ENCODE results near the gene ZNF611.
"Not testable (repeated sequence)": the region's sequence is repeated elsewhere in the genome, so short reads cannot be mapped to it uniquely, and the experiment has no call there.

ZNF611 gene

GRCh38 chr19:52735734-52736133, 890 bp upstream of the ZNF611 start:
- H3K27me3 ChIP-seq (ENCODE audit: control insufficient read depth in 1 of 2, insufficient read depth in 2 of 2, low read length in 2 of 2): no peaks in the 10 kb centered on the region
- H3K9ac ChIP-seq (ENCODE audit: low read length): peak overlapping the region; percentile 36
- H3K9me3 ChIP-seq (ENCODE audit: low read length): no peaks in the 10 kb centered on the region
- H3K36me3 ChIP-seq (ENCODE audit: insufficient read depth, low read length): no peaks in the 10 kb centered on the region
- H3K27ac ChIP-seq (ENCODE audit: low read depth, low read length): peak overlapping the region; percentile 85
- peaks cover 5% of the 10 kb centered on the region for H3K4me1 ChIP-seq (ENCODE audit: insufficient read depth, low read length)
- H3K4me3 ChIP-seq (ENCODE audit: low read depth in 1 of 2, low read length in 2 of 2): peak overlapping the region in 1 of 2 donors; percentile 99

DNA sequence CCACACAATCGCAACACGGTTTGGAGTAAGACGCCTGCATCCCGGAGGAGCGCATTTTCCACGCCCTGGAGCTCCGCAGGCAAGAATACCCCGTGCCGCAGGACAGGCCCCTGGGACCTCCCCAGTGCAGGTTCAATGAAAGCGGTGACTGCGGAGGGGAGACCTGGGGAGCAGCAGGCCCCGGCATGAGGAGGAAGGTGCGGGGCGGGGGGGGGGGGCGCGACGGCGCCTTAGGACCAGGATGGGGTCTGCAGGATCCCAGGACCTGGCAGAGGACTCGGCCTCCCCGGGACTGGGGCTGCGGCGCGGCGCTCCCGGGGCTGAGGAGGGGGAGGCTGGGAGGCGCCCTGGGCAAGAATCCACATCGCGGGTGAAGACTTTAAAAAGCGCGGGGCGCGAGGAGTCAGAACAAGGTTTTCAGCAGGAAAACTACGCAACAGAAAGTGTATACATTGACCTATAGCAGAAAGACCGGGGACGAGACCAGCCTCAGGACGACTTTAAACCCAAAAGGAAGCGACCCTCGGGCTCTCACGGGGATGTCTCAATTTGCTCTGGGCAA, 432 bp downstream of the ZNF611 start:
- H3K4me3 ChIP-seq (ENCODE audit: low read depth in 1 of 2, low read length in 2 of 2): peak overlapping the region; percentile 38 to 99
- peaks cover 5% of the 10 kb centered on the region for H3K4me1 ChIP-seq (ENCODE audit: insufficient read depth, low read length)
- peak overlapping the region; percentile 79 for H3K27ac ChIP-seq (ENCODE audit: low read depth, low read length)
- H3K9ac ChIP-seq (ENCODE audit: low read length): peak overlapping the region; percentile 81
- no peaks in the 10 kb centered on the region for H3K36me3 ChIP-seq (ENCODE audit: insufficient read depth, low read length)
- H3K27me3 ChIP-seq (ENCODE audit: control insufficient read depth in 1 of 2, insufficient read depth in 2 of 2, low read length in 2 of 2): no peaks in the 10 kb centered on the region
- no peaks in the 10 kb centered on the region for H3K9me3 ChIP-seq (ENCODE audit: low read length)

GRCh38 chr19:52726051-52726450, 8.8 kb downstream of the ZNF611 start:
- not testable (repeated sequence) for H3K36me3 ChIP-seq (ENCODE audit: insufficient read depth, low read length); H3K9ac ChIP-seq (ENCODE audit: low read length); H3K4me1 ChIP-seq (ENCODE audit: insufficient read depth, low read length); H3K9me3 ChIP-seq (ENCODE audit: low read length); H3K27me3 ChIP-seq (ENCODE audit: control insufficient read depth in 1 of 2, insufficient read depth in 2 of 2, low read length in 2 of 2); H3K27ac ChIP-seq (ENCODE audit: low read depth, low read length); H3K4me3 ChIP-seq (ENCODE audit: low read depth in 1 of 2, low read length in 2 of 2)

GRCh38 chr19:52725528-52725961, 9.3 kb downstream of the ZNF611 start:
- H3K36me3 ChIP-seq (ENCODE audit: insufficient read depth, low read length): peaks cover 6% of the 10 kb centered on the region

GRCh38 chr19:52724701-52725514, 9.9 kb downstream of the ZNF611 start:
- H3K36me3 ChIP-seq (ENCODE audit: insufficient read depth, low read length): peaks cover 6% of the 10 kb centered on the region

More at GRCh38 chr19:52725528-52725961, 9.3 kb downstream of the ZNF611 start:
- Histone ChIP-seq H3K9ac (ENCODE audit: low read length) (no peak overlapping the region), H3K4me3 (ENCODE audit: low read depth in 1 of 2, low read length in 2 of 2) (no peak overlapping the region), H3K9me3 (ENCODE audit: low read length) (no peaks in the 10 kb centered on the region), H3K4me1 (ENCODE audit: insufficient read depth, low read length) (no peaks in the 10 kb centered on the region), H3K27me3 (ENCODE audit: control insufficient read depth in 1 of 2, insufficient read depth in 2 of 2, low read length in 2 of 2) (no peaks in the 10 kb centered on the region), H3K27ac (ENCODE audit: low read depth, low read length) (no peak overlapping the region)

GRCh38 chr19:52723907-52724598, 10.8 kb downstream of the ZNF611 start:
- not testable (repeated sequence) for H3K9me3 ChIP-seq (ENCODE audit: low read length); H3K4me3 ChIP-seq (ENCODE audit: low read depth in 1 of 2, low read length in 2 of 2); H3K36me3 ChIP-seq (ENCODE audit: insufficient read depth, low read length); H3K27me3 ChIP-seq (ENCODE audit: control insufficient read depth in 1 of 2, insufficient read depth in 2 of 2, low read length in 2 of 2); H3K9ac ChIP-seq (ENCODE audit: low read length); H3K4me1 ChIP-seq (ENCODE audit: insufficient read depth, low read length); H3K27ac ChIP-seq (ENCODE audit: low read depth, low read length)

More at GRCh38 chr19:52724701-52725514, 9.9 kb downstream of the ZNF611 start:
- H3K9me3 ChIP-seq (ENCODE audit: low read length): no peaks in the 10 kb centered on the region
- no peak overlapping the region for H3K9ac ChIP-seq (ENCODE audit: low read length)
- H3K4me3 ChIP-seq (ENCODE audit: low read depth in 1 of 2, low read length in 2 of 2): no peak overlapping the region
- H3K4me1 ChIP-seq (ENCODE audit: insufficient read depth, low read length): no peaks in the 10 kb centered on the region
- H3K27me3 ChIP-seq (ENCODE audit: control insufficient read depth in 1 of 2, insufficient read depth in 2 of 2, low read length in 2 of 2): no peaks in the 10 kb centered on the region
- no peak overlapping the region for H3K27ac ChIP-seq (ENCODE audit: low read depth, low read length)

DNA sequence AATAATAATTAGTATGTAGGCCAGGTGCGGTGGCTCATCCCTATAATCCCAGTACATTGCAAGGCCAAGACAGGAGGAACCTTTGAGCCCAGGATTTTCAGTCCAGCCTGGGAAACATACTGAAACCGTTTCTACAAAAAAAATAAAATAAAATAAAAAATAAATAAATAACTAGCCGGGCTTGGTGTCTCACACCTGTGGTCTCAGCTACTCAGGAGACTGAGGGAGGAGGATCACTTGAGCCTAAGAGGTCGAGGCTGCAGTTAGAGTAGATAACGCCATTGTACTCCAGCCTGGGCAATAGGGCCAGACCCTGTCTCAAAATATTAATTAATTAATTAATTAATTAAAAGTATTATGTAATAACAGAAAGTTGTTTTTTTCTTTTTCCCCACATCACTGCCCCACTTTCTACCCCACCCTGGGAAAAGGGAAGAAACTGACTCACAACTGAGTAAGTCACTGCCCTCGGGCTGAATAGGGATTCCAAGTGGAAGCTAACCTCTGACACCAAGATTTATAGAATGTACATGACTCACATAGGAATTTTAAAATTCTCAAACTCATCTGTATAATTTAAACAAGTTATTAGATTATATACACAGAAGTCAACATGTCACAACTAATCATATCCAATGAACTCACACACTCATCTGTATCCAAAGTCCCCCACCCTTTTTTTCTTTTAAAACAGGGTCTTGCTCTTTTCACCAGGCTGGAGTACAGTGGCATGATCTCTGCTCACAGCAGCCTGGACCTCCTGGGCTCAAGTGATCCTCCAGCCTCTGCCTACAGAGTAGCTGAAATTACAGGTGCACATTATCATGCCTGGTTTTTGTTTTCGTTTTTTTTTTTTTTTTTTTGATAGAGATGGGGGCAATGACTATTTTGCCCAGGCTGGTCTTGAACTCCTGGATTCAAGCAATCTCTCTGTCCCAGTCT, 12.5 kb downstream of the ZNF611 start:
- H3K9me3 ChIP-seq (ENCODE audit: low read length): no peaks in the 10 kb centered on the region
- H3K4me1 ChIP-seq (ENCODE audit: insufficient read depth, low read length): no peaks in the 10 kb centered on the region
- no peak overlapping the region for H3K9ac ChIP-seq (ENCODE audit: low read length)
- no peaks in the 10 kb centered on the region for H3K27me3 ChIP-seq (ENCODE audit: control insufficient read depth in 1 of 2, insufficient read depth in 2 of 2, low read length in 2 of 2)
- H3K27ac ChIP-seq (ENCODE audit: low read depth, low read length): no peak overlapping the region
- H3K4me3 ChIP-seq (ENCODE audit: low read depth in 1 of 2, low read length in 2 of 2): no peak overlapping the region
- H3K36me3 ChIP-seq (ENCODE audit: insufficient read depth, low read length): peaks cover 2% of the 10 kb centered on the region

GRCh38 chr19:52720541-52720940, 14.3 kb downstream of the ZNF611 start:
- not testable (repeated sequence) for H3K4me3 ChIP-seq (ENCODE audit: low read depth in 1 of 2, low read length in 2 of 2); H3K4me1 ChIP-seq (ENCODE audit: insufficient read depth, low read length); H3K27ac ChIP-seq (ENCODE audit: low read depth, low read length); H3K27me3 ChIP-seq (ENCODE audit: control insufficient read depth in 1 of 2, insufficient read depth in 2 of 2, low read length in 2 of 2); H3K9ac ChIP-seq (ENCODE audit: low read length); H3K9me3 ChIP-seq (ENCODE audit: low read length); H3K36me3 ChIP-seq (ENCODE audit: insufficient read depth, low read length)

DNA sequence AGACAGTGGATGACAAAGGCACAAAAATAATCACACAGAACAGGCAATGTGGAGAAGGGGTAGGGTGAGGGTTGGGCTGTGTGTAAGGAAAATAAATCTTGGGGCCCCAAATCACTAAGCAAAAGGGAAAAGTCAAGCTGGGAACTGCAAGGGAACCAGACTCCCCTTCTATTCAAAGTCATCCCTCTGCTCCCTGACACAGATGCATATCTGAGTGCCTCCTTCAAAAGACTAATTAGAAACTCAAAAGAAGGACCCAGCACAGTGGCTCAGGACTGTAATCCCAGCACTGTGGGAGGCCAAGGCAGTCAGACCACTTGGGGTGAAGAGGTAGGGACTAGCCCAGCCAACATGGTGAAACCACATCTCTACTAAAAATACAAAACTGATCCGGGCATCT, 18.3 kb downstream of the ZNF611 start:
- Histone ChIP-seq H3K36me3 (ENCODE audit: insufficient read depth, low read length) (peaks cover 7% of the 10 kb centered on the region), H3K4me1 (ENCODE audit: insufficient read depth, low read length) (no peaks in the 10 kb centered on the region), H3K27ac (ENCODE audit: low read depth, low read length) (no peak overlapping the region), H3K9ac (ENCODE audit: low read length) (no peak overlapping the region), H3K27me3 (ENCODE audit: control insufficient read depth in 1 of 2, insufficient read depth in 2 of 2, low read length in 2 of 2) (no peaks in the 10 kb centered on the region), H3K9me3 (ENCODE audit: low read length) (no peaks in the 10 kb centered on the region), H3K4me3 (ENCODE audit: low read depth in 1 of 2, low read length in 2 of 2) (no peak overlapping the region)

GRCh38 chr19:52715902-52716301, 18.9 kb downstream of the ZNF611 start:
- H3K27ac ChIP-seq (ENCODE audit: low read depth, low read length); H3K36me3 ChIP-seq (ENCODE audit: insufficient read depth, low read length); H3K4me1 ChIP-seq (ENCODE audit: insufficient read depth, low read length): not testable (repeated sequence)

DNA sequence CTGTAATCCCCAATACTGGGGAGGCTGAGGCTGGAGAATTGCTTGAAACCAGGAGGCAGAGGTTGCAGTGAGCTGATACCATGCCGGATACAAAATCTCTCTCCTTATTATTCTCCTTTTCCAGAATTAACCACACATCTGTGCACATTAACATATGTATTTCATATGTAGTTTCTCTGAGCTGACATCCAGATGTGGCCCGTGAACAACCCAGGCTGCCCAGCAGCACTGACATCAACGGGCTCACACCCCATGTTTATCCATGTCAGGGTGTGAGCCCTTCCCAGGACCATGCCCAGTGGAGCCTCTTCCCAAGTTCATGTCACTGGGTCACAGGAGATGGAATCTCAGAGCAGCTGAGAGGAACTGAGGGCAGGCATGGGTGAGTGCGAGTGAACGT, 19.5 kb downstream of the ZNF611 start:
- H3K27ac ChIP-seq (ENCODE audit: low read depth, low read length); H3K9me3 ChIP-seq (ENCODE audit: low read length); H3K27me3 ChIP-seq (ENCODE audit: control insufficient read depth in 1 of 2, insufficient read depth in 2 of 2, low read length in 2 of 2); H3K4me3 ChIP-seq (ENCODE audit: low read depth in 1 of 2, low read length in 2 of 2); H3K36me3 ChIP-seq (ENCODE audit: insufficient read depth, low read length); H3K9ac ChIP-seq (ENCODE audit: low read length); H3K4me1 ChIP-seq (ENCODE audit: insufficient read depth, low read length): not testable (repeated sequence)

More at GRCh38 chr19:52715902-52716301, 18.9 kb downstream of the ZNF611 start:
- H3K27me3 ChIP-seq (ENCODE audit: control insufficient read depth in 1 of 2, insufficient read depth in 2 of 2, low read length in 2 of 2); H3K9ac ChIP-seq (ENCODE audit: low read length); H3K9me3 ChIP-seq (ENCODE audit: low read length); H3K4me3 ChIP-seq (ENCODE audit: low read depth in 1 of 2, low read length in 2 of 2): not testable (repeated sequence)

All from muscle layer of colon (tissue), 2 donors.